ENCODE results near the gene PIK3R1. TPM values are rescaled to one million over a fixed set of nuclear protein-coding genes. Genes with fewer than 3 reads are reported as not detected.

The PIK3R1 gene
- total and polyA plus RNA-seq, 8 donors = 9.2 to 280 (median 52.3) TPM

DNA sequence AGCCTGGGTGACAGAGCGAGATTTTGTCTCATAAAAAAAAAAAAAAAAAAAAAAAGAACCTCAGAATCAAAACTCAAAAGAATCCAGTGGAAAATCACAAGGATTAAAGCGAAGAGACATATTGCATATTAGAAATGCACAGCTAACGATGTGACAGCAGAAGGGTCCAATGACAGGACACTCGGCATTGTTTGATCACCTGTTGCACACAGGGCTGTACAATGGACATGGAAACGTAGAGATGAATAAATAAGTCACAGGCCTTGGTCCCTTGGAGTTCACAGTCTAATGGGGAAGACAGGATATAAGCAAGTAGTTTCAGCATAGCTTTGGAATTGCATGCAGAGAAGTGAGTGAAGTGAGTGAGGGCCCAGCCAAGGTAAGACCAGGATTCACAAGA, 25.9 kb upstream of the PIK3R1 start:
- peaks cover 0 to 36% (median 20%) of the 10 kb centered on the region in 4 donors for H3K4me1 ChIP-seq
- H3K36me3 ChIP-seq = no peaks in the 10 kb centered on the region
- no peak overlapping the region for H3K27ac ChIP-seq
- no peak for DNase-seq
- H3K9me3 ChIP-seq = no peaks in the 10 kb centered on the region
- WGBS, 5 donors = 88 to 93% (median 91%) methylated on average over 5 of the region's 5 CpGs
- no peaks in the 10 kb centered on the region for H3K27me3 ChIP-seq
- intact Hi-C loops (cut with DNase I; ENCODE audit: low total_unique reads) = no loop called here
- no peak overlapping the region for H3K4me3 ChIP-seq
- TF ChIP-seq, protein P1, sequence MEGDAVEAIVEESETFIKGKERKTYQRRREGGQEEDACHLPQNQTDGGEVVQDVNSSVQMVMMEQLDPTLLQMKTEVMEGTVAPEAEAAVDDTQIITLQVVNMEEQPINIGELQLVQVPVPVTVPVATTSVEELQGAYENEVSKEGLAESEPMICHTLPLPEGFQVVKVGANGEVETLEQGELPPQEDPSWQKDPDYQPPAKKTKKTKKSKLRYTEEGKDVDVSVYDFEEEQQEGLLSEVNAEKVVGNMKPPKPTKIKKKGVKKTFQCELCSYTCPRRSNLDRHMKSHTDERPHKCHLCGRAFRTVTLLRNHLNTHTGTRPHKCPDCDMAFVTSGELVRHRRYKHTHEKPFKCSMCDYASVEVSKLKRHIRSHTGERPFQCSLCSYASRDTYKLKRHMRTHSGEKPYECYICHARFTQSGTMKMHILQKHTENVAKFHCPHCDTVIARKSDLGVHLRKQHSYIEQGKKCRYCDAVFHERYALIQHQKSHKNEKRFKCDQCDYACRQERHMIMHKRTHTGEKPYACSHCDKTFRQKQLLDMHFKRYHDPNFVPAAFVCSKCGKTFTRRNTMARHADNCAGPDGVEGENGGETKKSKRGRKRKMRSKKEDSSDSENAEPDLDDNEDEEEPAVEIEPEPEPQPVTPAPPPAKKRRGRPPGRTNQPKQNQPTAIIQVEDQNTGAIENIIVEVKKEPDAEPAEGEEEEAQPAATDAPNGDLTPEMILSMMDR (IDR thresholded peaks at IDR 0.05) = no peak
- TF ChIP-seq POLR2A (IDR thresholded peaks at IDR 0.05) (no peak), EP300 (IDR thresholded peaks at IDR 0.05) (no peak), POLR2AphosphoS5 (IDR thresholded peaks at IDR 0.05) (no peak)

DNA sequence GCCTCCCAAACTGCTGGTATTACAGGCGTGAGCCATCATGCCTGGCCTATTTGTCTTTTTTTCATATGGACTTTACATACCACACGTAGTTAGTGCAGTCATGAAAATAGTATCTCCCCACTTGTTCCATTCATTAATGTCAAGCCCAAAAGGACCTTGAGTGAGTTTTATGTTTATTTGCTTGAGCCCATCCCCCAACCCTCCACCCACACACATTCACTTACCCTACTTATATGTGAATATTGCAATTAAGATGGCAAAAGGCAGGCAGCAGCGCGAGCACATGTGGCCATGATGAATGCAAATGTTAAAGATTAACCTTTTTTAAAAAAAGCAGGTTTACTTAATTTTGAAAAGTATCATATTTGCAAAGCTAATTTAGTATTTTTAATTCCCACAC, 24.9 kb upstream of the PIK3R1 start:
- DNase-seq = no peak
- Histone ChIP-seq H3K4me3 (no peak overlapping the region), H3K4me1 (peaks cover 0 to 36% (median 21%) of the 10 kb centered on the region in 4 donors), H3K27ac (no peak overlapping the region), H3K9me3 (no peaks in the 10 kb centered on the region), H3K36me3 (no peaks in the 10 kb centered on the region), H3K27me3 (no peaks in the 10 kb centered on the region)
- no peak for TF ChIP-seq EP300 (IDR thresholded peaks at IDR 0.05)
- TF ChIP-seq POLR2AphosphoS5 (IDR thresholded peaks at IDR 0.05) = no peak
- TF ChIP-seq POLR2A (IDR thresholded peaks at IDR 0.05) = no peak
- TF ChIP-seq, protein P1 (IDR thresholded peaks at IDR 0.05) = no peak
- intact Hi-C loops (cut with DNase I; ENCODE audit: low total_unique reads) = no loop called here
- WGBS, 5 donors = 90 to 98% (median 96%) methylated on average over 4 of the region's 4 CpGs

DNA sequence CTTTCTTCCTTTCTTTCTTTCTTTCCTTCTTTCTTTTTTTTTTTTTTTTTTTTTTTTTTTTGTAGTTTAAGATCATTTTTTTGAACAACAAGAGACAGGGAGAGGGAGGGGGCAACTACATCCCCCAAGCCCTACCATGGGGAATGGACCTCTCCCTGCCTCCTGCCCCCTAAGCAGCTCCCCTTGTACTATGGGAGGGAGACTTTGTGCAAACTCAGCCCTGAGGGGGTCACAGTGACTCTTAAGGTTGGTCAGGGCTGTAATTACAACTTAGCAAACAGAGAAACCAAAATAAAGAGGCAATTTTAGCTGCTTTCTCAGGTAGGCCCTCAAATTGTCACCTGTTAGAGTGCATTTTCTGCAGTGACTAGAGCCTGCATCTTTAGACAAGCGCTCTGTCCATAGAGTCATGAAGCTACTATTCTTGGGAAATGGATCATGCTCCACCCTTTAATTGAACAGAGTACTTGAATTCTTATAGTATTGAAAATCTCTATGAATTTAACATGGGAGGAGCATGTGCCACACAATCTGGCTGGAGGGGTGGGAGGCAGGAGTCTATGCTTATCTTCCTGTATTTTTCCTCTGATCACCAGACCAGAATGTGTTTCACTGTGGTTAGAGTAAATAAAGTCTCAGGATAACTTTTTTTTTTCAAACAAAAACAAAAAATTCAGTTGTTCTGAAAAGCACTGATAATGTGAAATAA, 24.3 kb upstream of the PIK3R1 start:
- H3K4me1 ChIP-seq = peaks cover 0 to 36% (median 21%) of the 10 kb centered on the region in 4 donors
- no peak for DNase-seq
- WGBS, 5 donors = 95 to 100% (median 100%) methylated on average over 1 of the region's 1 CpG
- no peaks in the 10 kb centered on the region for H3K36me3 ChIP-seq
- no peak overlapping the region for H3K4me3 ChIP-seq
- intact Hi-C loops (cut with DNase I; ENCODE audit: low total_unique reads) = no loop called here
- no peak overlapping the region for H3K27ac ChIP-seq
- H3K27me3 ChIP-seq = no peaks in the 10 kb centered on the region
- TF ChIP-seq POLR2AphosphoS5 (IDR thresholded peaks at IDR 0.05) (no peak), POLR2A (IDR thresholded peaks at IDR 0.05) (no peak), EP300 (IDR thresholded peaks at IDR 0.05) (no peak)
- TF ChIP-seq, protein P1 (IDR thresholded peaks at IDR 0.05) = no peak
- H3K9me3 ChIP-seq = no peaks in the 10 kb centered on the region

DNA sequence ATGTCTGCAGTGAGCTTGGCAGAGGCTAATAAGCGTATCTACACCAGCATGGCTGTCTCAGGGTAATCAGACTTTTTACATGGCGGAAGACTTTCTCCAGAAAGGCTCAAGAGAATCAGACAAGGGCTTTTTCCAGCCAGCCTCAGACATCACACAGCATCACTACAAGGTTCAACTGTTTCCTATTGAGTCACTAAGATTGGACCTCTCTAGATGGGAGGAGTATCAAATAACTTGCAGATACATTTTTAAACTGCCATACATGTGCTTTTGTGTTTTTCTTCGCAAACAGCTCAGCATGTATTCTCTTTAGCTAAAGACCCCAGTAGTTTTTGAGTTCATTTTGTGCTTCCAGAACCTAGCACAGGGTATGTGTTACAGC, 22.9 kb upstream of the PIK3R1 start:
- intact Hi-C loops (cut with DNase I; ENCODE audit: low total_unique reads) = no loop called here
- H3K4me3 ChIP-seq = no peak overlapping the region
- TF ChIP-seq POLR2AphosphoS5 (IDR thresholded peaks at IDR 0.05) (no peak), EP300 (IDR thresholded peaks at IDR 0.05) (no peak), POLR2A (IDR thresholded peaks at IDR 0.05) (no peak)
- TF ChIP-seq, protein P1 (IDR thresholded peaks at IDR 0.05) = no peak
- 88 to 98% (median 96%) methylated on average over 3 of the region's 3 CpGs for WGBS, 5 donors
- no peak for DNase-seq
- no peaks in the 10 kb centered on the region for H3K36me3 ChIP-seq
- H3K4me1 ChIP-seq = peaks cover 0 to 28% (median 15%) of the 10 kb centered on the region in 4 donors
- no peaks in the 10 kb centered on the region for H3K27me3 ChIP-seq
- peak overlapping the region in 1 of 5 donors; percentile 3 for H3K27ac ChIP-seq
- no peaks in the 10 kb centered on the region for H3K9me3 ChIP-seq

Data from stomach (tissue), 9 donors.